ENCODE results near the gene LRRC56.

Gene LRRC56

DNA sequence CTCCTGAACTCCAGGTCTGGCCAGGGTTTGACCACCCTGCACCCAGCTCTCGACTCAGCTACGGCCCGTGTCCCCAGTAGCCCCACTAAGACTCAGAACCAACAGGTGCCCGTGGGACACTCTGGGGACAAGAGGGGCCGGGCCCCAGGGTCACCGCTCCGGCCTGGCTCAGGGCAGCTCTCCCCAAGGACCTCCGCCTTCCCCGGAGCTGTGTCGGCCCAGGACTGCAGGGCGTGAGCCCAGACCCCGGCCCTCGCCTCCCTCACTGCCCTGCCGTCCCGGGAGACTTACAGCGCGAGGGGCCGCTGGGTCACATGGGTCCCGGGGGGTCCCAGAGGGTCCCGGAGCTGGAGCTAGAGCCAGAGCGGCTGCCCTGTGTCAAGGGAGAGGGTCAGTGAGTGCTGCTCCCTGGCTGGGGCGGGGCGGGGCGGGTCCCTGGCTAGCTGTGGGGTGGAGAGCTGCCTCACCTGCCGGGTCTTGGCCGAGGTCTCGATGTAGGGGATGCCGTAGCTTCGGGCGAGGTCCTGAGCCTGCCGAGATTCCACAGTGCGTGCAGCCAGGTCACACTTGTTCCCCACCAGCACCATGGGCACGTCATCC, 4.2 kb upstream of the LRRC56 start:
- TF ChIP-seq, protein P1, sequence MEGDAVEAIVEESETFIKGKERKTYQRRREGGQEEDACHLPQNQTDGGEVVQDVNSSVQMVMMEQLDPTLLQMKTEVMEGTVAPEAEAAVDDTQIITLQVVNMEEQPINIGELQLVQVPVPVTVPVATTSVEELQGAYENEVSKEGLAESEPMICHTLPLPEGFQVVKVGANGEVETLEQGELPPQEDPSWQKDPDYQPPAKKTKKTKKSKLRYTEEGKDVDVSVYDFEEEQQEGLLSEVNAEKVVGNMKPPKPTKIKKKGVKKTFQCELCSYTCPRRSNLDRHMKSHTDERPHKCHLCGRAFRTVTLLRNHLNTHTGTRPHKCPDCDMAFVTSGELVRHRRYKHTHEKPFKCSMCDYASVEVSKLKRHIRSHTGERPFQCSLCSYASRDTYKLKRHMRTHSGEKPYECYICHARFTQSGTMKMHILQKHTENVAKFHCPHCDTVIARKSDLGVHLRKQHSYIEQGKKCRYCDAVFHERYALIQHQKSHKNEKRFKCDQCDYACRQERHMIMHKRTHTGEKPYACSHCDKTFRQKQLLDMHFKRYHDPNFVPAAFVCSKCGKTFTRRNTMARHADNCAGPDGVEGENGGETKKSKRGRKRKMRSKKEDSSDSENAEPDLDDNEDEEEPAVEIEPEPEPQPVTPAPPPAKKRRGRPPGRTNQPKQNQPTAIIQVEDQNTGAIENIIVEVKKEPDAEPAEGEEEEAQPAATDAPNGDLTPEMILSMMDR (conservative IDR thresholded peaks at IDR 0.05; ENCODE audit: low read depth, low read length) = no peak

DNA sequence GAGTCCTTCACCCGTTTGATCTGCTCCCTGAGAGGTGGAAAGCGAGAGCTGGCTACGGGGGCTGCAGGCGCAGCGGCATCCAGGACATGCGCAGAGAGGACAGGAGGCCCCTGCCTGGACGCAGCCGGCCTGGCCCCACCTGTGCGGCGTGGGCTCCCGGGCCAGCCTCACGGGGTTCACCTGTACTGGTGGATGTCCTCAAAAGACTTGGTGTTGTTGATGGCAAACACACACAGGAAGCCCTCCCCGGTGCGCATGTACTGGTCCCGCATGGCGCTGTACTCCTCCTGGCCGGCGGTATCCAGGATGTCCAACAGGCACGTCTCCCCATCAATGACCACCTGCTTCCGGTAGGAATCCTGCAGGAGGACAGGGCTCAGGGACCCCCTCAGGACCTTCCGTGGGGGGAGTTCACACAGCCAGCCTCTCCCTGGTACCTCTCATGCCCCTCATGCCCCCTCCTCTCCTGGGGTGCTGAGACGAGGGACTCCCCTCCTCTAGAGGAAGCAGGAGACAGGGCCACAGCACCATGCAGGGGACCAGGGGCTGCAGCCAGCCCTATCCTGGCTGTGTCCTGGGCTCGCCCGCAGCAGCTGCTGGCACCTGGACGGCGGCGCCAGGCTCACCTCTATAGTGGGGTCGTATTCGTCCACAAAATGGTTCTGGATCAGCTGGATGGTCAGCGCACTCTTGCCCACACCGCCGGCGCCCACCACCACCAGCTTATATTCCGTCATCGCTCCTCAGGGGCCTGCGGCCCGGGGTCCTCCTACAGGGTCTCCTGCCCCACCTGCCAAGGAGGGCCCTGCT, 3.5 kb upstream of the LRRC56 start:
- peak overlapping the region; percentile 72 for H3K4me3 ChIP-seq (ENCODE audit: low read depth, low read length)
- no peak for DNase-seq (ENCODE audit: low read depth)
- TF ChIP-seq, protein P1 (conservative IDR thresholded peaks at IDR 0.05; ENCODE audit: low read depth, low read length) = no peak

More for the DNA sequence above, 4.2 kb upstream of the LRRC56 start:
- H3K4me3 ChIP-seq (ENCODE audit: low read depth, low read length) = no peak overlapping the region
- no peak for DNase-seq (ENCODE audit: low read depth)

DNA sequence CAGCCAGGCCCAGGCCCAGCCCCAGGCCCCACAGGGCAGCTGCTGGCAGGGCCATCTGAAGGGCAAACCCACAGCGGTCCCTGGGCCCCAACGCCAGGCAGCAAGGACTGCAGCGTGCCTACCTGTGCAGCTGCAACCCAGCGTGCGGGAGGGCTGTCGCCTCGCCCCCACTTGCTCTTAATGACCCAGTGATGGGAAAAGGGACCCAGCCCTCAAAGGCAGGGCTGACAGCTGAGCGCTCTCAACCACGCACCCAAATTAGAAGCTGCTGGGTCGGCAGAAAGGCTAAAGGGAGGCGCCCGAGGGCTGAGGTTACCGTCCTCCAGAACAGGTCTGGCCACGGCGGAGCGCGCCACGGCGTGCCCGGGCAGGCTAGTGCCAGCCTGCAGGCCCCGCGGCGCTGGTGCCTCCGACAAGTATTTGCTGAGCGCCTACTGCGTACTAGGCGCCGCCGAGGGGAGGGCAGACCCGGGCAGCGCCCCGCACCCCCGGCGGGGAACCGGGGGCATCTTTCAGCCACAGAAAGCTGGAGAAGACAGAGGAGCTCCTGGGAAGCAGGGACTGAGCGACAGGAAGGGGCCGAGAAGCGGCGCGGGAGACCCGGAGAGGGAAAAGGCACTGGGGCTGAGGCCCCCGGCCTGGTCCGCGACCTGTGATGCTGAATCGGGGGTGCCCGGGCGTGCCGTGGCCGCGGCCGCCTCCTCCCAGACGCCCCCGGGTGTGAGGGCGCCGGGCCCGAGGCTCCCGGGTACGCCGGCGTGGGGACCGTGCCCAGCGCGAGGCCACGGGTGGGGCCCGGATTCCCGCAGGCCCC, 2.7 kb upstream of the LRRC56 start:
- DNase-seq (ENCODE audit: low read depth) = no peak

DNA sequence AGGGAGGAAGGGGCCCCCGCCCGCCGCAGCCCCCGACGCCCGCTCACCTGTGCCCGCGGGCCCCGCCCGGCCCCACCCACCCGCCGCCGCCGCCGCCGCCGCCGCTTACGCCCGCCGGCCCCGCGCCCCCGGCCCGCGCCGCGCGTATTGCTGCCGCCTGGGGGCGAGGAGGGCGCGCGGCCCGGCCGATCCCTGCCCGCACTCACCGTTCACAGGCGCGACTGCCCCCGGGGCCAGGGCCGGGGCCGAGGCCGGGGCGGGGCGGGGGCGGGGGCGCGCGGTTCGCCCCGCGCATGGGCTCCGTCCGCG, 2.2 kb upstream of the LRRC56 start:
- peak overlapping the region; percentile 72 for H3K4me3 ChIP-seq (ENCODE audit: low read depth, low read length)
- TF ChIP-seq, protein P1 (conservative IDR thresholded peaks at IDR 0.05; ENCODE audit: low read depth, low read length) = no peak
- DNase-seq (ENCODE audit: low read depth) = no peak

More for the DNA sequence above, 2.7 kb upstream of the LRRC56 start:
- peak overlapping the region; percentile 72 for H3K4me3 ChIP-seq (ENCODE audit: low read depth, low read length)
- TF ChIP-seq, protein P1 (conservative IDR thresholded peaks at IDR 0.05; ENCODE audit: low read depth, low read length) = no peak

DNA sequence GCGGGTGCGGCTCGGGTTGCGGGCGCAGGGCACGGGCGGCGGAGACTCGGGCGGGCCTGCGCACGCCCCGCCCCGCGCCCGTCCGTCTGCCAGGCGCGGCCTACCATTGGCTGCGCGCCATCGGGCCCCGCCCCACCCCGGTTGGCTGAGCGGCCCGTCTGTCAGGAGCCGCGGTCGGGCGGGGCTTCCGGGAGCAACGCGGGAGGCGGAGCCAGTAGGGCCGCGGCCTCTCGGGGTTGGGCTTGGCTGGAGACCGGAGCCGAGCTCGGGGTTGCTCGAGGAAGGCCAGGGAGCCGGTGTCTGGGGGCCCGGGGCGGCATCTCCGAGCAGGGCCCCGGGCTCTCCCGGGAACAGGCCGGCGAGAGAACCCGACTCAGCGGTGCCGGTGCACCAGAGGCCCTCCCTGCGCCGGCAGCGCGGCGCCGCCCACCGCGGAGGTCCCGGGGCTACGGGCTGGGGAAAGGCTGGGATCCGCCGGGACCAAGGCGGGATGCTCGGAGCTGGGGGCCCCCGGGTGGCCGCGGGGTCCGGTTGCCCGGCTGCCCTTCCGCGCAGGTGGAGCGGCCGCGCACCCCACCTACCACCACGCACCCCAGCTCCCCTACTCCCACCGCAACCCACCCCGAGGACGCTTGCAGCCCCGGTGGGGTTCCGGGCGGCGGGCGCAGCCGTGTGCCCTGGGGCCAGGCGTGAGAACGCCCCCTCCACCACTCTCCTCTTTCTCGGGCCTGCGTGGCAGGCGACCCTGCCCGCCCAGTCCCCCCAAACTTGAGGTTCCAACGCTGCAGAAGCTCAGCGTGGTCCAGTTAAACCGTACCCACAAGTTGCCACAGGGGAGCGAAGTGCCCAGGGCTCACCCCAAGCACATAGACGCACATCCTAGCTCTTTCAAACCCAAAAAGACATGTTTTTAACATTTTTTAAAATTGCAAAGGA, 1.5 kb upstream of the LRRC56 start, which contains the start of gene HRAS:
Gene HRAS, minus strand, starts transcription at position 58 of the 936 bp plus-strand sequence.
- TF ChIP-seq, protein P1 (conservative IDR thresholded peaks at IDR 0.05; ENCODE audit: low read depth, low read length) = no peak
- DNase-seq (ENCODE audit: low read depth) = peak; percentile 96
- peak within 1 kb of the TSS; percentile 72 for H3K4me3 ChIP-seq (ENCODE audit: low read depth, low read length)
